Effector memory CD8-positive, alpha-beta T cell (primary cell): ENCODE data around the gene TARS3.
"Not testable (repeated sequence)": the region's sequence is repeated elsewhere in the genome, so short reads cannot be mapped to it uniquely, and the experiment has no call there.

Source experiments
- ATAC-seq: fragments of 150-1000 bp; cut with Tn5 transposase; replicated peaks from 2 replicates; pipeline ENCODE4 v1.10.0; 2021; ENCODE audit warnings: mild to moderate bottlenecking, moderate library complexity
- DNase-seq, 3 experiments: peaks; one replicate each; pipeline ENCODE4 v3.0.0; 2021
- H3K27ac Mint-ChIP-seq, 2 donors: one replicate each; pipeline ENCODE4 v1.8.0; 2022; ENCODE audit warnings: mild to moderate bottlenecking in 2 of 2, mixed read lengths in 2 of 2, moderate library complexity in 2 of 2
- H3K27me3 Mint-ChIP-seq, 2 donors: one replicate each; pipeline ENCODE4 v1.8.0; 2022; ENCODE audit warnings: mixed read lengths in 2 of 2
- H3K36me3 Mint-ChIP-seq: one replicate; pipeline ENCODE4 v1.8.0; 2022; ENCODE audit warnings: mild to moderate bottlenecking, moderate library complexity, mixed read lengths; ENCODE audit not compliant: insufficient read depth
- H3K4me1 Mint-ChIP-seq, 2 donors: one replicate each; pipeline ENCODE4 v1.8.0; 2022; ENCODE audit warnings: low read depth in 2 of 2, mixed read lengths in 2 of 2
- H3K4me3 Mint-ChIP-seq, 2 donors: one replicate each; pipeline ENCODE4 v1.8.0; 2022; ENCODE audit warnings: mild to moderate bottlenecking in 2 of 2, mixed read lengths in 2 of 2, moderate library complexity in 2 of 2
- H3K9me3 Mint-ChIP-seq, 2 donors: one replicate each; pipeline ENCODE4 v1.8.0; 2022; ENCODE audit warnings: mixed read lengths in 2 of 2

The TARS3 gene

DNA sequence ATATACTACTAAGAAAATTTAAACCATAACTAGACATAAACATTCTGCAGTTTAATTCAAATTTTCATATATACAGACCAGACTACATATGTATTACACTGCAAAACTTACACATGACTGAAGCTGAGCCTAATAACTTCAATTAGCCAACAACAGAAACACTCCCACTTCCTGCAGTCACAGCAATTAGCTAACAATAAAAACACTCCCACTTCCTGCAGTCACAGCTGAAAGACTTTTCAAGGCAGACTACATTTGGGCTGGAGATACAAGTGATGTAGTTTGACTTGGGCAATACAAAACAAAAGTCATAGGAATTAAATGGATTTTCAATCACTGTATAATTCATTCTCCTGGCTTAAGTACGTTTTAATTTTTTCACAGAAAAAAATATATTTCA lies 82.4 kb downstream of the TARS3 start:
- peak overlapping the region in 1 of 2 donors; percentile 51 for H3K4me3 Mint-ChIP-seq
- H3K4me1 Mint-ChIP-seq: peaks cover 21 to 23% of the 10 kb centered on the region in 2 donors
- ATAC-seq (peak; percentile 90), DNase-seq (peak; percentile 8 to 38 (median 11))
- peak overlapping the region; percentile 94 for H3K27ac Mint-ChIP-seq
- H3K9me3 Mint-ChIP-seq: no peaks in the 10 kb centered on the region
- no peaks in the 10 kb centered on the region for H3K27me3 Mint-ChIP-seq
- H3K36me3 Mint-ChIP-seq: peaks cover 76% of the 10 kb centered on the region

DNA sequence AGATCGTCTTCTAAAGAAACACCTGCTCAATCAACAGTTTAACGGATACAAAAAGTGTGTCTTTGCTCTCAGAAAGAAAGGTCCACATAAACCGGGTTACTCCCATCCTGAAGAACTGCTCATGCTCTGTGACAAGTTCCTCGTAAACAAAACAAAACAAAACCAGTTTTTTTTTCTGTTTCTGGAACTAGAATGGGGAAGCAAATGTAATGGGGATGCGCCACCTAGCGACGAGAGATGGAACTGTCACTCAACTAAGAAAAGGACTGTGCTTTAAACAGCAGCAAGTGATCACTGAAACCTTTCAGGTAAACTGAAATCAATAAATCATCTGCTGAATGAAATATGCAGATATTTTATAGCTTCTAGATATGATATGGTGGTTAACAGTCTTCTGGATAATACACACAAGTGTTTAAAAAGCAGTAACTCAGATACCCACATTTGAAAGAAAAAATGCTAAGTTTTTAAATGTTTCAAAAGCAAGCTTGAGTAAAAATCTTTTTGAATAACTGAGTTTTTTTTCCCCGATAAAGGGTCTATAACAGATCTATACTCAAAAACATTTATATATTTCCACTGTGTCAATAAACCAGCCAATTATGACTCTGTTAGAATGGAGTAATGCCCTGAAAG lies 83.0 kb downstream of the TARS3 start:
- peak; percentile 77 to 84 (median 78) for DNase-seq
- Mint-ChIP-seq H3K4me1 (peaks cover 21 to 23% of the 10 kb centered on the region in 2 donors), H3K36me3 (peaks cover 70% of the 10 kb centered on the region), H3K27me3 (no peaks in the 10 kb centered on the region), H3K4me3 (peak overlapping the region; percentile 51 to 61), H3K9me3 (no peaks in the 10 kb centered on the region), H3K27ac (peak overlapping the region; percentile 94)
- peak; percentile 75 for ATAC-seq

DNA sequence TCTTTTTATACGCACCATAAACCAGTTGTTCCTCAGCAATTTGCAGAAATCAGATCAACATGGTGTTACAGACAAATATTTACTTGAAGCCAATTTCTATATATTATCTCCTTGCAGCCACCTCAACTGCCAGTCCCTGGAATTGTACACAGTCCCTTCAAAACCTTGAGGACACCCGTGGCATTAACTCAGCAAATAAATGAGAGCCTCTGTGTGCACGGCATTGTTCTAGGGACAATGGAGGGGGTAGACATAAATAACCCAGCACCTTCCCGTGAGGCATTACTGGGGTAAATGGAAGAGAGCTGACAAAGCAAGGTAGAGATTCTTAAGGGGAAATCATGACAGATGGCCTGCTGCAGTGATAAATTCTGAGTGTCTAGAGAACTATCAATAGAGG lies 84.6 kb downstream of the TARS3 start:
- Mint-ChIP-seq H3K27me3 (no peaks in the 10 kb centered on the region), H3K36me3 (peaks cover 55% of the 10 kb centered on the region), H3K27ac (no peak overlapping the region), H3K9me3 (no peaks in the 10 kb centered on the region), H3K4me1 (peaks cover 17 to 19% of the 10 kb centered on the region in 2 donors), H3K4me3 (no peak overlapping the region)
- ATAC-seq: no peak
- no peak for DNase-seq

DNA sequence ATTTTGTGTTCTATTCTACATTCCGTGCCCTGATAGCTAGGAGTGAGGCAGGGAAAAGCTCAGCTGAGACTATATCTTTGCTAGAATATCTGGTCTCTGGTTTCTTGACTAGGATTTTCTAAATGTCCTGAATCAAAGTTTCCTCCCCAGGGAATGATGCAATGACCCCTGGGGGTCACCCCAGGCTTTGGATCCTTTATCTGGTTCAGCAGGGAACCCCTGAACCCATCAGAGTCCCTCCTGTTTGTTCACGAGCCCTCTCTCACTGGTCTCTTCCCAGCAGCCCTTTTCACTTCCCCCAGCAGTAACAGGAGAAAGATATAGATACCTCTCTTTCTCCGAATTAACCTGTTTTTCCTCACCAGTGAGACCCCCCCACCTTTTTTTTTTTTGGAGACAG lies 86.4 kb downstream of the TARS3 start:
- ATAC-seq (no peak), DNase-seq (no peak)
- Mint-ChIP-seq H3K27ac (no peak overlapping the region), H3K4me3 (no peak overlapping the region), H3K36me3 (peaks cover 38% of the 10 kb centered on the region), H3K4me1 (peaks cover 16 to 17% of the 10 kb centered on the region in 2 donors), H3K27me3 (no peaks in the 10 kb centered on the region), H3K9me3 (no peaks in the 10 kb centered on the region)

DNA sequence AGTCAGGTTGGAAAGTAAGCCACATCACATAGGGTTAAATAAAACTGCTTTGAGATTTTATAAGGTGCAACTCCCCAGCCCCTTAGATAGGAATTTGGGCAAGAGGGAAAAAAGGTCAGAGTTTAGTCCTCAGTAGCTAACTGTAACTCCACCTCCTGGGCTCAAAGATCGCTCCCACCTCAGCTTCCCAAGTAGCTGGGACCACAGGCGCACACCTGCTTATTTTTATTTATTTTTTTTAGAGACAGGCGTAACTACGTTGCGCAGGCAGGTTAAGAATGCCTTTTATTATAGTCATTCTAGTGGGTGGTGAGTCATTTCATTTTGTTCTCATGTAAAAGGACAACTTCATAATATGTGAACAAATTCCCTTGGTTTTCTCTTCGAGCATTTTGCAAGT lies 86.8 kb downstream of the TARS3 start:
- Mint-ChIP-seq H3K27me3 (no peaks in the 10 kb centered on the region), H3K4me1 (peaks cover 13 to 14% of the 10 kb centered on the region in 2 donors), H3K36me3 (peaks cover 38% of the 10 kb centered on the region), H3K9me3 (no peaks in the 10 kb centered on the region), H3K27ac (no peak overlapping the region), H3K4me3 (no peak overlapping the region)
- DNase-seq (no peak), ATAC-seq (no peak)

DNA sequence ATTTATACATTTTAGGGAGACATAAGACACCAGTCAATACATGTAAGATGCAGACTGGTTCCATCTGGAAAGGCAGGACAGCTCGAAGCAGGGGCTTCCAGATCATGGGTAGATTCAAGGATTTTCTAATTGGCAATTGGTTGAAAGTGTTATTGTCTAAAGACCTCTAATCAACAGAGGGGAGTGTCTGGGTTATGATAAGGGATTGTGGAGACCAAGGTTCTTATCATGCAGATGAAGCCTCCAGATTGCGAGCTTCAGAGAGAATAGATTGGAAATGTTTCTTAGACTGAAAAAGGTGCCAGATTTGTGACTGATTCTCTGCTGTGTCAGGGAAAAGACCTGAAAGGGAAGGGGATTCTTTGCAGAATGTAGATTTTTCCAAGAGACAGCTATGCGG lies 87.2 kb downstream of the TARS3 start:
- Mint-ChIP-seq H3K4me1 (peaks cover 9% of the 10 kb centered on the region in 2 donors), H3K36me3 (peaks cover 34% of the 10 kb centered on the region), H3K4me3 (no peak overlapping the region), H3K27me3 (no peaks in the 10 kb centered on the region), H3K27ac (peak overlapping the region in 1 of 2 donors; percentile 50), H3K9me3 (no peaks in the 10 kb centered on the region)
- ATAC-seq (no peak), DNase-seq (no peak)

DNA sequence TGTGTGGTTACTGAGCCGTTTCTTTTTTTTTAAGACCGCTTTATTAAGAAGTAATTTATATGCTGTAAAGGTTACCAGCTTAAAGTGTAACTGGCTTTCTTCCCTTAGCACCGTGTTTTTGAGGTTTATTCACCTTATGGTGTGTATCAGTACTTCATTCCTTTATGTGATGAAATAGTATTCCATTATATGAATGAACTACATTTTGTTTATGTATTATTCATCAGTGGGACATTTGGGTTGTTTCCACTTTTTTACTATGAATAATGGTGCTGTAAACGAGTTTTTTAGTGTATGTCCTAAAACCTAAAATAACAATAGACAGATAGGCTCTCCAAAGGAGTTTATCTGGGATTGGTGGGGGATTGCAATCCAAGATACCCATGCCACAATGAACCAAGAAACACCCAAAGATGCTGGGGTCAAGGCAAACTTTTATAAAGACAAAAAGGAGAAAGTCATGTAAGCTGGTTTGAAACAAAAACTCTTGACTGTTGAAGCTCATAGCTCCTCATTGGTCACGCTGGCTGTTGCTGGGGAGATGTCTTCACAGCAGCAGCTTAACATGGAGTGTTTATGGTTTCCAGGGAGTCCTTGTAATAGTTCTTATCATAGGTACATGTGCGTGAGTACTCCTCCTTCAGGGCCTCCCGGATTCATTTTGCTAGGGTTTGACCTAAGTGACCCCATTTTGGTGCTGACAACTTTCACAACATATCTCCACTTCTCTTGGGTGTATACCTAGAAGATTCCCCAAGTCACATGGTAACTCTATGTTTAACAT lies 88.1 kb downstream of the TARS3 start:
- DNase-seq (no peak), ATAC-seq (no peak)
- Mint-ChIP-seq H3K4me1 (peaks cover 4 to 5% of the 10 kb centered on the region in 2 donors), H3K4me3 (no peak overlapping the region), H3K9me3 (no peaks in the 10 kb centered on the region), H3K36me3 (peaks cover 30% of the 10 kb centered on the region), H3K27ac (peak overlapping the region in 1 of 2 donors; percentile 50), H3K27me3 (no peaks in the 10 kb centered on the region)

DNA sequence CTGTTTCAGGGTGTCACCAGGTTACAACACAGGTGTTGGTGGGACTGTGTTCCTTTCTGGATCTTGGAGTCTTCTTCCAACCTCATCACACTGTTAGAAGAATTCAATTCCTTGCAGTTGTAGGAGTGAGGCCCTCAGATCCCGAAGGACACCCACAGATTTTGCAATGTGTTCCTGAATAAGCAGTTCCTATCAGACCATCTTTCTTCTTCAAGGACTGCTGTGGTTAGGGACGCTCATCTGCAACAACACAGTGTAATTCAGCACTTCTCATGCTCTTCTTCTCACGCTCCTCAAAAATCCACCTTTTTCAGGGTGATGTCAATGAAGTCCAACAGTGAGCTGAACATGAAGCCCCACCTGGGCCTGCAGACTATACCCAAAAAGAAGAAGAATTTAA lies 90.9 kb downstream of the TARS3 start:
- DNase-seq: no peak
- Mint-ChIP-seq H3K27ac (no peak overlapping the region), H3K9me3 (no peaks in the 10 kb centered on the region), H3K36me3 (peaks cover 16% of the 10 kb centered on the region), H3K27me3 (no peaks in the 10 kb centered on the region), H3K4me3 (no peak overlapping the region), H3K4me1 (no peaks in the 10 kb centered on the region)
- ATAC-seq: no peak

DNA sequence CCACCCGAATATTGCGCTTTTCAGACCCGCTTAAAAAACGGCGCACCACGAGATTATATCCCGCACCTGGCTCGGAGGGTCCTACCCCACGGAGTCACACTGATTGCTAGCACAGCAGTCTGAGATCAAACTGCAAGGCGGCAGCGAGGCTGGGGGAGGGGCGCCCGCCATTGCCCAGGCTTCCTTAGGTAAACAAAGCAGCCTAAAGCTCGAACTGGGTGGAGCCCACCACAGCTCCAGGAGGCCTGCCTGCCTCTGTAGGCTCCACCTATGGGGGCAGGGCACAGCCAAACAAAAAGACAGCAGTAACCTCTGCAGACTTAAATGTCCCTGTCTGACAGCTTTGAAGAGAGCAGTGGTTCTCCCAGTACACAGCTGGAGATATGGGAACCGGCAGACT lies 97.5 kb downstream of the TARS3 start:
- H3K27ac Mint-ChIP-seq: peak overlapping the region in 1 of 2 donors; percentile 26
- ATAC-seq, H3K36me3 Mint-ChIP-seq, H3K4me3 Mint-ChIP-seq, H3K27me3 Mint-ChIP-seq, DNase-seq, H3K9me3 Mint-ChIP-seq: not testable (repeated sequence)
- peaks cover 19 to 28% of the 10 kb centered on the region in 2 donors for H3K4me1 Mint-ChIP-seq

DNA sequence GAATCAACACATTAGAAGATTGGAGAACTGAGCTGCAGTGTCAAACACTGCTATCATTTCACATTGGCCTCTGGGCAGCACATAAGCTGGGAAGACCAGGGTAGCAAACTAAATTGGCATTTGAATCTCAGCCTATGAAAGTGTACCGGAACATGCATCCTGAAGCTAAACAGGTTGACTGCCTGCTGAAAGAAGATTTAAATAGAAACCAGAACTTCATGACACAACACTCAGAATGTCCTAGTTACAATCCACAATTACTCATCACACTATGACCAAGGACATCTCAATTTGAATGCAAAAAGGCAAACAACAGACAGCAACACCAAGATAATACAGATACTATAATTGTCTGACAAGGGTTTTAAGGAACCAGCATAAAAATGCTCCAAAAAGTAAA lies 98.3 kb downstream of the TARS3 start:
- DNase-seq (no peak), ATAC-seq (no peak)
- peaks cover 19 to 29% of the 10 kb centered on the region in 2 donors for H3K4me1 Mint-ChIP-seq
- no peak overlapping the region for H3K4me3 Mint-ChIP-seq
- H3K27me3 Mint-ChIP-seq: no peaks in the 10 kb centered on the region
- no peak overlapping the region for H3K27ac Mint-ChIP-seq
- no peaks in the 10 kb centered on the region for H3K9me3 Mint-ChIP-seq
- H3K36me3 Mint-ChIP-seq: no peaks in the 10 kb centered on the region

DNA sequence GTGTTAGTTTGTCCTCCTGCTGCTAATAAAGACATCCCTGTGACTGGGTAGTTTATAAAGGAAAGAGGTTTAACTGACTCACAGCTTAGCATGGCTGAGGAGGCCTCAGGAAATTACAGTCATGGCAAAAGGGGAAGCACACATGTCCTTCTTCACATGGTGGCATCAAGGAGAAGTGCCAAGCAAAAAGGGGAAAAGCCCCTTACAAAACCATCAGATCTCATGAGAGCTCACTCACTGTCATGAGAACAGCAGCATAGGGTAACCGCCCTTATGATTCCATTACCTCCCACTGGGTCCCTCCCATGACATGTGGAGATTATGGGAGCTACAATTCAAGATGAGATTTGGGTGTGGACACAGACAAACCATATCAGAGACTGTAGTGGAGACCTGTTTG lies 99.1 kb downstream of the TARS3 start:
- H3K4me1 Mint-ChIP-seq: peaks cover 19 to 29% of the 10 kb centered on the region in 2 donors
- no peak for ATAC-seq
- no peak overlapping the region for H3K27ac Mint-ChIP-seq
- no peak for DNase-seq
- H3K4me3 Mint-ChIP-seq: no peak overlapping the region
- H3K27me3 Mint-ChIP-seq: no peaks in the 10 kb centered on the region
- no peaks in the 10 kb centered on the region for H3K36me3 Mint-ChIP-seq
- no peaks in the 10 kb centered on the region for H3K9me3 Mint-ChIP-seq

DNA sequence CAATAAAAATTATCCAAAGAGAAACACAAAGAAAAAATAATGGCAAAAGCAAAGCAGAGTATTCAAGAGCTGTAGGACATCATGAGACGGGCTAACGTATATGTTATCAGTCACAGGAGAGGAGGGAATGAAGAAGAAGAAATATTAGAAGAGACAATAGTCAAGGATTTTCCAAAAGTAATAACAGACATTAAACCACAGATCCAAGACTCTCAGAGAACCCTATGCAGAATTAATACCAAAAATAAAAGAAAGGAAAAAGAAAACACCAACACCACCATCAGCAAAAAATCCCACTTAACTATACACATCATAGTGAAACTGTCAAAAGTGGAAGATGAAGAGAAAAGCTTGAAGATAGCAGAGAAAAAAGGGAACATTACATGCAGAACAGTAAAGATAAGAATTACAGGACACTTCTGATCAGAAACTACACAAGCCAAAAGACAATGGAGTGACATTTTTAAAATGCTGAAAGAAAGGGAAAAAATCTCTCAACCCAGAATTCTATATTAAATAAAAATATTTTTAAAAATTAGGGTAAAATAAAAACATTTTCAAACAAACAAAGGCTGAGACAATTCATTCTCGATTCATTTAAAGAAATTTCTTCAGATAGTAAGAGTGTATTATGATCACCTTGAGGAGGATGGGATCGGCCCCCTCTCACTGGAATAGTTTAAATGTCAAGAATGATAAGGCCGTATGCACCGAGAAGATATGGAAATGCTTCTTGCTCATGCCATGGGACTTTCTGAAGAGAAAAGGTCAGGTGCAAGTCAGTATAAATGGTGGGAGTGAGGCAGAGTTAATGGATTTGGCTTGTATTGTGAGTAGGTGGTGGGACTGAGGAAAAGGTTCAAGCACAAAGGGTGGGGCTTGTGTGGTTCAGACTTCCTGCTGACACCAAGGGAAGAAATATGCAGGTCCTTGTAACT lies 100.6 kb downstream of the TARS3 start:
- Mint-ChIP-seq H3K36me3 (no peaks in the 10 kb centered on the region), H3K4me3 (no peak overlapping the region), H3K4me1 (peaks cover 19 to 29% of the 10 kb centered on the region in 2 donors), H3K27ac (peak overlapping the region in 1 of 2 donors; percentile 9), H3K9me3 (no peaks in the 10 kb centered on the region), H3K27me3 (no peaks in the 10 kb centered on the region)
- DNase-seq (no peak), ATAC-seq (no peak)

DNA sequence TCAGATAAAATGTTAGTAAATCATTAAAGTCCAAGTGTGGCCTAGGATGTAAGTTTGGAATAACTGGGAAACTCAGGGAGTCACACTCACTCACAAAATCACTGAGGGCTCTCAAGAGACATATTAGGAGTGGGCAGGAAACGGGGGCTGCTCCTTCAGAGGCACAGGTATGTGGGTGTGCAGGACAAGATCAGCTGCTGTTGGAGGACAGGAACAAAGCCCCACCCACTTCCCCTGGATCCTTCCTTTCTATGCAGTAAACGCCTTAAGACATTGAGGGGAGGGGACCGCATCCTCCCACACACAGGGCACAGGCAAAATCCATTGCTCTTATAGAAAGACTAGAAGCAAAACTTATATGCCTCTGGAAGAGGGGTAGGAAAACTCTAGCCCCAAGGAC lies 102.3 kb downstream of the TARS3 start:
- peaks cover 19 to 29% of the 10 kb centered on the region in 2 donors for H3K4me1 Mint-ChIP-seq
- no peak for ATAC-seq
- no peaks in the 10 kb centered on the region for H3K27me3 Mint-ChIP-seq
- no peaks in the 10 kb centered on the region for H3K9me3 Mint-ChIP-seq
- DNase-seq: no peak
- peak overlapping the region; percentile 16 to 46 for H3K27ac Mint-ChIP-seq
- no peaks in the 10 kb centered on the region for H3K36me3 Mint-ChIP-seq
- no peak overlapping the region for H3K4me3 Mint-ChIP-seq
